Frontal cortex (tissue), 4 donors: ENCODE data around the gene GIGYF1. TPM values are rescaled to one million over a fixed set of nuclear protein-coding genes. Genes with fewer than 3 reads are reported as not detected.

Experiments used
- DNase-seq, 2 donors: peaks; one replicate each; pipeline ENCODE4 v3.0.0; 2012; ENCODE audit warnings: low spot score in 2 of 2
- FAIRE-seq: peaks from 2 replicates; lab custom pipeline; 2012; peaks lifted over from hg19 to GRCh38; lab: Jason Lieb, UNC
- total RNA-seq: library from RNA; depleted of rRNA; stranded (reverse); fragments of >200 nt; gene quantifications from one replicate; pipeline ENCODE4 v1.2.3, GENCODE V29; 2014
- donor health status: control.
- donor health status: control.
- donor health status: control.

GIGYF1 gene
- total RNA-seq, 1 donor from 2014 or later = 15.1 TPM

DNA sequence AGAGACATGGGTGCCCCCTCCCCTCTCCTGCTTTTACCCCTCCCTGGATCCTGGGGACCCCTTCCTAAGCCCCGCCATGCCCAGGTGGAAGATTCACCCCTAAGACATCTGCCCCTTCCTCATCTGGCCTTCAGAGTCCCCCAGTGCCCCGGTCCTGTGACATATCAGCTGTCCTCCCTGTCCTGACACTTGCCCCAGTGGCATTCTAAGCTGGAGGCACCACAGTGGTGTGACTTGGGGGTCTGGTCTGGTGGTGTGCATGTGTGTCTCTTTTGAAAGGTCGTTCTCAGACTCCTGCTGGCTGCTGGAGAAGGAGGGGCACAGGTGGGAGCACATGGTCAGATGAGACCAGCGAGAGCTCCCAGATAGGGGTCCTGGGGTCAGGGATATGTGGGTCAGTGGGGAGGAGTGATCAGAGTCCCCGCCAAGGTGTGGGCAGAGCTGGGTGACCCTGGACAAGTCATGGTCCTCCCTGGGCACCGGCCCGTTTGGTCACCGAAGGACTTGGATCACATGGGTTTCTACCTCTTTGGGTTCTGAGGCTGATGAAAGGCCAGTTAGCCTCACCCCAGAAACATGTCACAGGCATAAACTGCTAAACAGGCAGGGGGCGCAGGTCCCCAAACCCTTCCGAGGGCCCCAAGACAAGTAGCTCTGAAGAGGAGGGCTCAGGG, 52.1 kb downstream of the GIGYF1 start:
- FAIRE-seq (no peak), DNase-seq (no peak)

DNA sequence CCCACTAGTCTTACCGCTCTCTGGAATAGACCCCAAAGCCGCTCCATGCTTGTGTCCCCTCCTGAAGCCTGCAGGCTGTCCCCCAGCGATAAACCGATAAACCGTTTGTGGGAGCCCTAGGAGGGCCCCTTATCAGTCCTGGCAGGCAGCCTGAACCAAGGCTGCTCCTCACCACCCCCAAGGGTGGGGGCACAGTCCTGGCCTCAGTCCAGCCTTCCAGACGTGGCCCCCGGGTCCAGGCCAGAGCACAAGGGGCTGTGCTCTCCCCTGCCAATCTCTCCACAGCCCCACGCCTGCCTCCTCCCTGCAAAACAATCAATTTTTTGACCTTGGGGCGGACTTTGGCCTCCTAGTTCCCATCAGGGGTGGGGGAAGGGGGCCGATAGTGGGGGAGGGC, 52.6 kb downstream of the GIGYF1 start, which contains the start of gene TFR2:
Gene TFR2, minus strand, starts transcription at position 90 of the 397 bp plus-strand sequence. Its CDS starts 43 bp downstream, at position 47.
- FAIRE-seq = no peak
- no peak for DNase-seq

DNA sequence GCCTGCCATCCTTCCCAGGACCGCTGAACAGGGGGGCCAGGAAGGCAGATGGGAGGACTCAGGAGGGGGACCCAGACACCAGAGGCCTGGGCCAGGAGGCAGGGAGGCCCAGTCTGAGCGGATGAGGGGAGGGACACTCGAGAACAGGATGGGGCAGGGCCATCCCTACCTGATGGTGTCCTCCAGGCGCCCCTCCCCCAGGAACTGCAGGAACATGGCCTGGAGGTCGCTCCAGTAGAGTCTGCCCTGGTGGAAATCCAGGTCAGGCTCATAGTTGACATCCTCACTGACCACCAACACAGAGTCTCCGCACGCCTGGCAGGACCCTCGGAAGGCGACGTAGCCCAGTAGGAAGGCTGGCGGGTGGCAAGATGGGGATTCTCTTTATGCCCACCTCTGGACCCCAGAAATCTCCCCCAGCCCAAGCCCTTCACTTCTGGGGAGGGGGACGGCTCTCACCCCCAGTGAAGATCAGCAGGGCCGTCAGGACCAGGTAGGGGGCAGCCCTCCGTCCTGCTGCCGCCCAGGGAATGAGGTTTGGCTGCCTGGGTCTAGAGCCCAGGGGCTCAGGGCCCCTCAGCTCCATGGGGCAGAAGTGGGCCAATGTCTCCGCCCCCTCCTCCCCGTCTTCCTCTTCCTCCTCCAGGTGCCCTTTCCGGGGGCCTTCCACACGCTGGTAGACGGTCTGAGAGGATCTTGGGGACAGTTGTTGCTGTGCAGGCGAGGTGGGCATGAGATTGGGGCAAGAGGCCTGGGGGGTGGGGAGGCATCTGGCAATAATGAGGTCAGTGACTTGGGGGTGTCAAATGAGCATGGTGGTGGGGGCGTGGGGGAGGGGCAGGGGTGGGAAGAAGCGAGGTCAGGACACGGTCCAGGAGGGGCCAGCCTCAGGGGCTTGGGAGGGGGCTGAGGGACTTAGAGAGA, 53.3 kb downstream of the GIGYF1 start:
- DNase-seq (no peak), FAIRE-seq (no peak)

DNA sequence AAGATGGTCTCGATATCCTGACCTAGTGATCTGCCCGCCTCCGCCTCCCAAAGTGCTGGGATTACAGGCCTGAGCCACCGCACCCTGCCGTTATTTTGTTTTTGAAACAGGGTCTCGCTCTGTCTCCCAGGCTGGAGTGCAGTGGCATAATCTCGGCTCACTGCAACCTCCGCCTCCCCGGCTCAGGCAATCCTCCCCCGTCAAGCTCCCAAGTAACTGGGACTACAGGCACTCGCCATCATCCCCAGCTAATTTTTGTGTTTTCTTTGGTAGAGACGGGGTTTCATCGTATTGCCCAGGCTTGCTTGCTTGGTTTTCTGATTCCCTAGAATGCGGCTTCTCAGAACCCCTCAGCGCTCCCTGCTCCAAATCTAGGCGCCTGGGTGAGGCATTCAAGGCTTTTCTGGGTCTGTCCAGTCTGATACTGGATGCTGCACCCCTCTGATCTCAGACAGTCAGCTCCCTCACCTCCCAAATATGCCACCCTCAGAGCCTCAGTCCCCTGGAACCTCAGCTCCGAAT, 54.0 kb downstream of the GIGYF1 start:
- FAIRE-seq = no peak
- no peak for DNase-seq

DNA sequence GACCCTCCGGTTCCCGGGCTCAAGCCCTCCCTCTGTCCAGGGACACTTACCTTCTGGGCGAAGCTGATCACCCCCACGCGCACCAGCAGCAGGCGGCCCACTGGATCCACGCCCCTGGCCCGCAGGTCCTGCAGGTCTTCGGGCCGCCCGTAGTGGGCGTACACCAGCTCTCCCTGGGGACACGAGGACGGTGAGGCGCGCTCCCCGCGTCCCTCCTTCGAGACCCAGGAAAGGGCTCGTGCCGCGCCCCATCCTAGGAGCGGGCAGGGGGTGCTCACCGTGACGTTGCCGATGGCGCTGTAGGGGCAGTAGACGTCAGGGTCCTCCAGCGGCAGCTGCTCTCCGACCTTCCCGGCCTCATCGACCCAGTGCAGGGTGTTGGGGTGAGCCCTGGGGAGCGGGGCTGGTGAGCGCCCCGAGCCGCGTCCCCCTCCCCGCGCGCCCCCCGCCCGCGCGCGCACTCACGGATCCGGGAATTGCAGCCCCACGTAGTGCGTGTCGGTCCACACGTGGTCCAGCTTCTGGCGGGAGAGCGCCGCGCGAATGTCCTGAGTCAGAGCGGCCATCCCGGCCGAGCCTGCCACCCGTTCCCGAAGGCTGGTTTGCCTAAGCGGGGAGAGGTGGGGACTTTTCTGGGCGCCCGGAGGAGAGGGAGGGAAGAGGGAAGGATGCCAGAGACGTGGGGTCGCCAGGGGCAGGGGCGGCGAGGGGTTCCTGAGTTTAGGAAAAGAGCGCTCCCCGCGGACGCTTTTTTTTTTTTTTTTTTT, 60.9 kb downstream of the GIGYF1 start:
- FAIRE-seq (no peak), DNase-seq (peak in 1 of 2 donors; percentile 70)

DNA sequence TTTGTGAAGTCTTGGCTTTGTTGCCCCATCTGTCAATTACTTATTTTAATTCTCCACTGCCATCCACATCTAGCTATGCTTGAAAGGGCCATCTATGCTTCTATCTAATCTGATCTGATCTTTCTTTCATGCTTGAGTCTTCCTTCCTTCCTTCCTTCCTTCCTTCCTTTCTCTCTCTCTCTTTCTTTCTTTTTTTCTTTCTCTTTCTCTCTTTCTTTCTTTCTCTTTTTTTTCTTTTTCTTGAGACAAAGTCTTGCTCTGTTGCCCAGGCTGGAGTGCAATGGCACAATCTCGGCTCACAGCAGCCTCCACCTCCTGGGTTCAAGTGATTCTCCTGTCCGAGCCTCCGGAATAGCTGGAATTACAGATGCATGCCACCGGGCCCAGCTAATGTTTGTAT, 64.0 kb downstream of the GIGYF1 start:
- FAIRE-seq = no peak

More for the DNA sequence above, 64.0 kb downstream of the GIGYF1 start:
- DNase-seq = no peak

Other genes starting within 250 kb of the GIGYF1 start
- gene SPACDR, start 230.0 kb downstream of the GIGYF1 start, total RNA-seq = not detected
- gene TSC22D4, start 215.0 kb downstream of the GIGYF1 start, total RNA-seq = 7.3 TPM
- 55.0 TPM for gene NYAP1, start 210.3 kb downstream of the GIGYF1 start, total RNA-seq
- gene AGFG2, start 155.0 kb downstream of the GIGYF1 start, total RNA-seq = 2.0 TPM
- gene SAP25, start 120.3 kb downstream of the GIGYF1 start, total RNA-seq = not detected
- 6.1 TPM for gene LRCH4, start 108.1 kb downstream of the GIGYF1 start, total RNA-seq
- gene FBXO24, start 107.9 kb downstream of the GIGYF1 start, total RNA-seq = 0.41 TPM
- 3.3 TPM for gene PCOLCE, start 91.9 kb downstream of the GIGYF1 start, total RNA-seq
- 9.0 TPM for gene MOSPD3, start 81.7 kb downstream of the GIGYF1 start, total RNA-seq
- gene TFR2, start 52.7 kb downstream of the GIGYF1 start, total RNA-seq = 2.9 TPM
- 163 TPM for gene ACTL6B, start 37.8 kb downstream of the GIGYF1 start, total RNA-seq
- 72.6 TPM for gene GNB2, start 20.5 kb downstream of the GIGYF1 start, total RNA-seq
- gene POP7, start 11.9 kb upstream of the GIGYF1 start, total RNA-seq = 52.6 TPM
- not detected for gene EPO, start 26.2 kb upstream of the GIGYF1 start, total RNA-seq
- gene ZAN, start 39.3 kb upstream of the GIGYF1 start, total RNA-seq = not detected
- 7.7 TPM for gene EPHB4, start 133.3 kb upstream of the GIGYF1 start, total RNA-seq
- gene SLC12A9, start 158.5 kb upstream of the GIGYF1 start, total RNA-seq = 18.3 TPM
- 4.1 TPM for gene TRIP6, start 173.1 kb upstream of the GIGYF1 start, total RNA-seq
- 23.2 TPM for gene SRRT, start 180.9 kb upstream of the GIGYF1 start, total RNA-seq
- 3.7 TPM for gene UFSP1, start 195.5 kb upstream of the GIGYF1 start, total RNA-seq
- gene ACHE, start 201.6 kb upstream of the GIGYF1 start, total RNA-seq = 11.0 TPM